HG03103 (cell line): ENCODE measurements around the gene IL4R.

ENCODE experiments used
- ATAC-seq: cut with Tn5 transposase; IDR thresholded peaks from one replicate; pipeline ENCODE4 v1.9.1; 2021; ENCODE audit warnings: low read depth; ENCODE audit not compliant: unreplicated experiment

IL4R gene

DNA sequence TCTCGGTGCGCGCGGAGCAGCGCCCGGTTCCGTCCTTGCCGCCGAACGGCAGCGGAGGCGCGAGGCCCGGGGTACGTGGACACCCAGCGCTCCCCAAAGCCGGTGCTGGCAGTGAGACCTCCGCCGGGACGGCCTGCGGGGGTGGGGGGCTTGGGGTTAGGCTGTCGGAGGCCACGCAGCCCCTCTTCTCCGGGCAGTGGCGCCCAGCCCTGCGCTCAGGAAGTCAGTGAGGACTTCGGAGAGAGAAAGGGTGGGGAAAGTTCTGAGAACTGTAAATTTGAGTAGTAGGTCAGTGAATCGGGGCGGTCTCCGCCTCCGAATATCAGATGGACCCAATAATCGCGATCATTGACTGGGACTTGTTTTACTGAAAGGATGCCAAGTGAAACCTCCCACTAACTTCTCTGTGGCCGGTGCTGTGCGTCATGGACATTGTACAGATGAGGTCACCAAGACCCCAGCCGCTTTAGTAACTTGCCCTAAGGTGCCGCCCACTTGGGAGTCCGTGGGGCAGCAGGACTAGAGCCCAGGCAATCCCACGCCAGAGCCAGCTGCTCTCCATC lies 468 bp downstream of the IL4R start:
- no peak for ATAC-seq

DNA sequence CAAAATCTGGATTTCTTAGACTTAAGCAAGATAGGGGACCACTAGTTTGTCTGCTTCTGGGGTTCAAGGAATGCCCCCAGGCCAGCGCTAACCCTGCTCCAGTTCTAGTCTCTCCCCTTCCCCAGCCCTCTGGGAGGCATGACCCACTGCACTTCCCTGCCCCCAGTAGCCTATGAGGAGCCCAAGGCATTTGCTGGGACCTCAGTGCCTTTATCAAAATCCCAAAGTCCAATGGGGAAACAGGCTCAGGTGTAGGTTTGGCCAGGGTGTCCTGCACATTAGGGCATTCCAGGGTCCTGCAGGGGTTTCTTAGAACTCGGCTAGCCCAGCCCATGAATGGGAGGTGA lies 1.2 kb downstream of the IL4R start:
- no peak for ATAC-seq

DNA sequence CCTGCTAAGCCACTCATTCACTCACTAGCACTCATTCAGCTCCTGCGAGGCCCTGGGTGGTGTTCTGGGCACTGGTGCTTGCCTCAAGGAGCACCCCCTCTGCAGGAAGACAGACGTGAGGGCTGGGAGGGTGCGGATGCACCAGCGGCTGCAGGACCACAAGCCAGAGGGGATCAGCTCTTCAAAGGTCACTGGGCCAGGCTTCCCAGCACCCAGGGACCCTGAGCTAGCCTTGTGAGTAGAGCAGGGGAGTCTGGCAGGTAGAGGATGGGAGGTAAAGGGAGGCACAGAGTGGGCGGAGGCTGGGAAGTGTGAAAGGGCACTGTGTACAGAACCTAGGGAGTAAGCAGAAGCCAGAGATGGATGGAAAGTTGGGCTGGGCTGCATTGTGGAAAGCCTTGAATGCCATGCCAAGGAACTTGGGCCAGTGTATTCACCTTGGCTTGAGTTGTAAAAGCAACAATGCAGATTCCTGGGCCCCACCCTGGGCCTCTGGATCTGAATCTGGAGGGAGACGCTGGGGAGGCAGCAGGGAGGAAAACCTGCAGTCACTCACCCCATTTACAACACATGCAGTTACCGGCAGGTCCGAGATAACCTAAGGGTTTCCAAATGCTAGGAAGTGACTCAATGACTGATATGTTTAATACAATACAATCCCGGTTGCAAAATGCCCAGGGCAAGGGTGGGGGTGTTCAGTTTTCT lies 1.7 kb downstream of the IL4R start:
- ATAC-seq: no peak

DNA sequence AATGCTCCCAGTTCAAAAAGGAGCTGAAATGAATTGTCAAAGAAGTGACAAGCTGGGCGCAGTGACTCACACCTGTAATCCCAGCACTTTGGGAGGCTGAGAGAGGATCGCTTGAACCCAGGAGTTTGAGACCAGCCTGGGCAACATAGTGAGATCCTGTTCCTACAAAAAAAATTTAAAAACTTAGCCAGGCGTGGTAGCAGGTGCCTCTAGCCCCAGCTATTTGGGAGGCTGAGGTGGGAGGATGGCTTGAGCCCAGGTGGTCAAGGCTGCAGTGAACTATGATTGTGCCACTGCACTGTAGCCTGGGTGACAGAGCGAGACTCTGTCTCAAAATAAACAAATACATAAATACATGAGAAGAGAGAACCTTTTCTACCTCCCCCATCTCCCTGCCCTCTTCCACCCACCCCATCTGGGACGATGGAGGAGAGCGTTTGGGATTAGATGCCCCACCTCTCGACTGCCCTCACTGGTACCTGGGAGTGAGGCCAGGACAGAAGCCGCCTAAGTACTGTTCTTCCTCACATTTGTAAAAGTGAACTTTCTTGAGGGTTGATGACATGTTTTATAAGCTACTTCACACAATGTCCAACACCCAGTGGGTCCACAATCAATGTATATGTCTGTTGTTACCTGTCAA lies 2.4 kb downstream of the IL4R start:
- ATAC-seq: no peak

DNA sequence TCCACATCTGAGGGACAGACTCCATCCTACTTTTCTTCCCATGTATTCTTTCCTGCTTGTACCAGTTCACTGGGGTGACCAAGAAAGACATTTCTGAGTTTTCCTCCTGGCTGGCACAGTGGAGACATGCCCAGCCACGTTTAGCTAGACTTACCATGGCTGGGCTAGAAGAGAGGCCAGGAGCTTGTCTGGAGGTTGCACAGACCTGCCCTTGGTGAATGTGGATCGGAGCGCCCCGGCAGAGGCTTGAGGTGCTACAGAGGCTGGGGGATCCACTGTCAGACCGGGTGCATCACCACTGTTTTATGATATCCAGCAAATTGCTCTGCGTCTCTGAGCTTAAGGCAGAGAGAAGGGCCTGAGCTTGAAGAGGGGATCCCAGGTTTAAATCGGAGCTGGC lies 3.5 kb downstream of the IL4R start:
- ATAC-seq: no peak

DNA sequence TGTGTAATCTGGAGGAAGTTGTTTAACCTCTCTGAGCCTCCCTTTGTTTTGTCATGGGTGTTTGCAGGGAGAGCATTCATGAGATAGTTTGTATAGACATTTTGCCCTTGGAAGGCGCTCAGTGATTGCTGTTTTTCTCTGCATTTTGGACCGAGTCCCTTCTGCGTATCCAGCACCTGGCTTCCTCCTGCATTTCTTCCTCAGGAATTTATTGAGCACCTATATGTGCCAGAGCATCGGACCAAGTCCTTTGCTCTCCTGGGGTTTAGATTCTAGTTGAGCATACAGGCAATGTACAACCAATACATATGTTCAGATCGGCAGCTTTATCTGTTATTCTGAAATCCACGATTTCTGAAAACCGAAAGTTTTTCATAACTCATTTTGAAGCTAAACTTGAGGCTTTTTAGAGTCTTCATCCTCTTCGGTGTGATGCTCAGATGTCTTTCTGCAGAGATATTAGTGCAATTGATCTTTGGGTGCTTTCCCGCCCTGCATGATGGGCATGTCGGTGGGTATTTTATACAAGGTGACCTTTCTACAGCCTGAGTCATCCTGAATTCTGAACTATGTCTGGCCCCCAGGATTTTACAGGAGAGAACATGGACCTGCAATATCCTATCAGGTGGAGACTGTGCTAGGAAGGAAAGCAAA lies 4.1 kb downstream of the IL4R start:
- ATAC-seq: no peak

DNA sequence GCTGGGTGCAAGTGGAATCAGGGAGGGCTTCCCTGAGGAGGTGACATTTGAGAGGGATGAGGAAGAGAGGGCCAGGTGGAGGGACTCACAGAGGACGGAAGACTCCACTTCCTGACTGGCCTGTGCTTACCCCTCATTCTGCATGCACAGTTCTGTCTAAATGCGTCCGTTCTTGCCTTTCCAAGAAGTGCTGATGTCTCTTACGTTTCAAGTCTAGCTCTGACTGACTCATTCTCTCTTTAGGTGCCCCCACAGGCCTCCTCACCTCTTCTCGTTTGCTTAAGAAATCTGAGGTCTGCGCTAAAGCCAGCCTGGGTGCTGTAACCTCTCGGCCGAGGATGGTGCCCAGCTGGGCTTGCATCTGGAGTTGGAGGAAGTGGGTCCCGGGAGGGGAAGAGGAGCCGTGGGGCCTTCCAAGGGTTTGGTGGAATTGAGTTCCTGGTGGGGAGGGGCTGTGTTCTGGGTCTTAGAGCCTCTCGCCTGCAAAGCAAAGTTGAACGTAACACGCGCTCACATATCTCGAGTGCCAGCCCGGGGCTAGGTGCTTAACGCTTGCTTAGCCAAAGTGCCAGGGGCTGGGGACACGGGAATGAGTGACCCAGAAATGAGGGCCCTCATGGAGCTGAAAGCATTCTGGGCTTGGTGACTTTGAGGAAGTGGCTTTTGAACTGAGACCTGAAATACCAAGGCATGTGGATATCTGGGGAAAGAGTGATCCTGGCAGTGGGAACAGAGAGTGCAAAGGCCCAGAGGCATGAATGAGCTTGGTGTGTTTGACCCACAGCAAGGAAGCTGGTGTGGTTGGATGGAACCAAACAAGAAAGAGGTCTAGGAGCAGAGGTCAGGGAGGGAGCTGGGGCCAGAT lies 4.8 kb downstream of the IL4R start:
- ATAC-seq: no peak

DNA sequence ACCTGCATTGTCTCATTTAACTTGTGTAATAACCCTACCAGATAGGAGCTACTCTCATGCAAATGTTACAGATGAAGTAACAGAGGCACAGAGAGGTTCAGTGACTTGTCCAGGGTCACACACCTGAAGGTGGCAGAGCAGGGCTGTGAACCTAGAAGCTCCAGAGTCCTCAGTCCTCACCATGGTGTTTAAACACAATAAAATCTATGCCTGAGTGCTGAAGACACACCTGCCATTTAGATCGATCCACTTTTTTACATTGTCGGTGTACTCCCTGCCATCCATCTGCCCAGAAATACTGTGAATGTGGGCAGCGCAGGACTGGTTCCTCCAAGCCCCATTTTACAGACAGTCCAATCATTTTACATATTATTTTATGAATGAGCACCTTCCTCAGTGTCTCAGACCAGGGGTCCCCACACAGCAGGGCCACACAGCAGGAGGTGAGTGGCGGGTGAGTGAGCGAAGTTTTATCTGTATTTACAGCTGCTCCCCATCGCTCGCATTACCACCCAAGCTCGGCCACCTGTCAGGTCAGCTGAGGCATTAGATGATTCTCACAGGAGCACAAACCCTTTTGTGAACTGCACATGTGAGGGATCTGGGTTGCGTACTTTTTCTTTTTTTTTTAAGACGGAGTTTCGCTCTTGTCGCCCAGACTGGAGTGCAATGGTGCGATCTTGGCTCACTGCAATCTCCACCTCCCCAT lies 5.6 kb downstream of the IL4R start:
- ATAC-seq: no peak

DNA sequence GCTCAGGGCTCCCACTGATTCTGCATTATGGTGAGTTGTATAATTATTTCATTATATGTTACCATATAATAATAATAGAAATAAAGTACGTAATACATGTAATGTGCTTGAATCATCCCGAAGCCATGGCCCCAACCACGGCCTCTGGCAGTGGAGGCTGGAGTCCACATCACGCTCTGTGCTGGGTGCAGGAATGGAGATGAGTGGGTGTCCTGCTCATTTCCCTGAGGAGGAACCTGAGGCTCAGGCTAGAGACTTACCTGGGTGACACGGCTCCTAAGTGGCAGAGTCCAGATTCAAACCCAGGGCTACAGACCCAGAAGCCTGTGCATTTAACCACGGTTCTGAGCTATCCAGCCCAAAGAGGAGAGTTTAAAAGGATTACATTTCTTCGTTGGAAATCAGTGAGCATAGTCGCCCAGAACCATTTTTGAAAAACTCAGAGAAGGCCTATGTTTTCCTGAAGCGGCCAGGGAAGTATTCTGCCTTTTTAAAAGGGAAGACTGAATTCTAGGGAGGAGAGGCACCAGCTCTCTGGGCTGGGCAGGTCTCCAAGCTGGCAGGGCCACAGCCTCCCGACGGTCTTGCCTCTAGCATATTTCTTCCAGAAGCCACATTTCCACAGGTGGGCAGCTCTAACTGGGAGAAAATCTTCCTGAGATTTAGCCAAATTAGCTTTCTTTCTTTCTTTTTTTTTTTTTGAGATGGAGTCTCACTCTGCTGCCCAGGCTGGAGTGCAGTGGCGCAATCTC lies 6.7 kb downstream of the IL4R start:
- ATAC-seq: no peak

DNA sequence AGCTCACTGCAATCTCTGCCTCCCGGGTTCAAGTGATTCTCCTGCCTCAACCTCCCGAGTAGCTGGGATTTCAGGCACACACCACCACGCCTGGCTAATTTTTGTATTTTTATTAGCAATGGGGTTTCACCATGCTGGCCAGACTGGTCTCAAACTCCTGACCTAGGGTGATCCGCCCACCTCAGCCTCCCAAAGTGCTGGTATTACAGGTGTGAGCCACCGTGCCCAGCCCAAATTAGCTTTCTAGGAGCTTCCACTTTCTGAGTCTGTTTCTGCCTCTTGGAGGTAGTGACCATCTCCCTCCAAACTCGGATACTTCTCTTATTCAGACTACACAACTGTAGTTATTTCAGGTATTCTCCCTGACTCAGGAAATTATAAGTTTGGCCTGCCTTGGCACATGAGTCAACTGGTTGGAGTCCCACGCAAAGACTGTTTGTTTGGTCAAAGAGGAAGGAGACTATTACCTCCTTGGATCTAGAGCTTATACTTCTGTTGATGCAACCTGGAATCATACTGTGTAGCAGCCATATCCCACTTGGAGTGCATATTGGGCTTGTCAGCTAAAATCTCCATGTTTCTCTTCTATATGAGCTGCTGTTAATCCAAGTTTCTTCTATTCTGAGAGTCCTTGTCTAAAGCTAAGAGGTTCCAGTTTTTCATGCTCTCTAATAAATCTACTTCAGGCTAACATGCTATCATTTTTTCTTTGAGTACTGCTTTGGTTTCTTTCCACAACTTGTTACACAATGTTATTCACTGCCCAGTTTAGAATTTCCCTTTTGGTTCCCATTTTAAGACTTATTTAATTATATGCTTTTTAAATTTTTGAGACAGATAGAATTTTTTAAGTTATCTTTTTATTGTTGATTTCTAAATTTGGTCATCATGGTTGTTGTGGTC lies 7.5 kb downstream of the IL4R start:
- no peak for ATAC-seq

DNA sequence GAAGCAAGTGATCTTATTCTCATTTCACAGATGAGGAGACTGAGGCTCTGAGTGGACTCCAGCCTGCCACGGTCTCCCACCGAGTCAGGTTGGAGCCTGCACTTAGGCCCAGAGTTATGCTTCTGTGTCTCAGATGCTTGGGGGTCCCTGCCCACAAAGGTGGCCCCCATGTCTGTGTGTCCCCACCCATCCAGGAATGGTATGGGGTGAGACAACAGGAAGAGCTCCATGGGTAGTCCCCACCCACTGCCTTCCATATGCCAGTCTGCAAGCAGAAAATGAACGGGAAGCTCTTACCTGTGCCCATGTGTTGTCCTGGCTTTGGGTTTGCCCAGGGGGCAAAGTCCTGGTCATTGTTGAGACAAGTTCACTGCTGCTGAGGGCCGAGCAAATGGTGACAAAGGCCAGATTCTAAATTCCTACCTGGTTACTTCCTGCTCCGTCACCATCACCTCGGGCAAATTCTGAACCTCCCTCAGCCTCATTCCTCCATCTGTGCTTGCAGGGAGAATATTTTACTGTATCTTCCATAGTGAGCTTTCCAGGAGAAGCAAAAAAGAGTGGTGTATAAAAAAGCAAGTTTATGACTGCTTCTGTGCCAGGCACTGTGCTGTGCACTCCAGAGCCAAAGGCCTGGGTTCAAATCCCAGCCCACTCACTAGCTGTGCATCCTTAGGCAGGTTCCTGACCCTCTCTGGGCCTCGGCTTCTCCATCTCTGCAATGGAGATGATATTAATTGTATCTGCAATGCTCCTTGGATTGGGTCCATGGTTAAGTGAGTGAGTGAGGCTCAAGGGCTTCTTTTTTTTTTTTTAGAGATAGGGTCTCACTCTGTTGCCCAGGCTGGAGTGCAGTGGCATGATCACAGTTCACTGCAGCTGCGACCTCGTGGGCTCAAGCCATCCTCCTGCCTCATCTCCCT lies 9.3 kb downstream of the IL4R start:
- no peak for ATAC-seq

DNA sequence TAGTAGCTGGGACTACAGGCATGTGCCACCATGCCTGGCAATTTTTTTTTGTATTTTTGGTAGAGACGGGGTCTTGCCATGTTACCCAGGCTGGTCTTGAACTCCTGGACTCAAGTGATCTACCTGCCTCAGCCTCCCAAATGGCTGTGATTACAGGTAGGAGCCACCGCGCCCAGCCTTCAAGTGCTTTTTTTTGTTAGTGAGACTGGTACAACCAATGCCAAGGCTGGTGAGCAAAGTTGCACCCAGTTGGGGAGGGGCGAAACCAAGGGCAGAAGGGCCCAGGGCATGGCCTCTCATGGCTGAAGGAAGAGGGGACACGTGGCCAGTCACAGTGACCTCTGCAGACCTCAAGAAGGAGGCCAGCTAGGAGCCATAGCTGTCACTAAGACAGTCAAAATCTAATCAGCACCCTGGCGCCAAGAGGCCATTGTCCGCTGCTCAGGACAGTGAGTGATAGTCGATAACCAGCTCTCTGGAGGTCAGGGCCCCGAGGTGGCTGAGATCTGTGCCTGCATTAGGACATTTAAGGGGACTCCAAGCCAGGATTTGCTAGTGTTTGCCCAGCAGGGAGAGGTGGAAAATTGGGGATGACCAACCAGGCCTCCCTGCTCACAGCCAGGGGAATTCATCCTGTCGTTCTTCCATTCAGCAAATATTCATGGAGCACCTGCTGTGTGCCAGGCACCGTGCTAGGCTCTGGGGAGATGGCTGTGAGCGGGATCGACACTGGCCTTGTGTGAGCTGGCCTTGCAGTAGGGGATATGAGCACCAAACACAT lies 10.2 kb downstream of the IL4R start:
- no peak for ATAC-seq

DNA sequence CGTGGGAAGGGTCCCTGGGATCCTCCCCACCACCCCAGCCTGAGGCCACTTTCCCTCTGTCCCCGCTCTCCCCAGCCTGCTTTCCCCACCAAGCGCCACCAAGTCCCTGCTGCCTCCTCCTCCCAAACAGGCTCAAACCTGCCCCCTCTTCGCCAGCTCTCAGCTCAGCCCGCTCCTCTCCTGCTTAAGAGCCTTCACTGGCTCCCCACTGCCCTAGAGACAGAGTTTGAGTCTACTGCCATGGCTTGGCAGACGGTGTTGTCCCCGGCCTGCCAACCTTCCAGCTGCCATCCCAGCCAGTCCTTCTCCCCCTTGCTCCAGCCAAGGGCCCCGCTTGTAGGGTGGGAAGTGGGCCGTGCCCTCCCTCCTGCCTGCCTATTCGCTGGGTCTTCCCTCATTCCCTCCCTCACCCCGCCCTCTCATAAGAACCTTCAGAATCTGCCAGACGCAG lies 11.1 kb downstream of the IL4R start:
- ATAC-seq: no peak

DNA sequence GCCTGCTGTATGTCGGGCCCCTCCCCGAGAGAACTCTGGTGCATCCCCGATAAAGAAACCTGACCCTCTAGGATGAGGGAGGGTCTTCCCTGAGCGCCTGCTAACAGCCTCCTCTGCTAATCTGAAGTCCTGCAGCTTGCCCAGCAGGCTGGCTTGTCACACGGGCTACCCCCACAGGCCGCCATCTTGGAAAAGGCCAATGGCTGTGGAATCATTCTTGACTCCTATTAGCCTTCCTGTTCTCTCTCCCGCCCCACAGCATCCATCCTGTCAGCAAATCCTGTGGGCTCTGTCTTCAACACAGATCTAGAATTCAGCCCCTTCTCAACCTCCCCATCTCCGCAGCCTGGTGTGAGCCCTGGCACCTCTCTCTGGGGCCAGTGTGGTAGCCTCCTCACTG lies 12.0 kb downstream of the IL4R start:
- no peak for ATAC-seq

DNA sequence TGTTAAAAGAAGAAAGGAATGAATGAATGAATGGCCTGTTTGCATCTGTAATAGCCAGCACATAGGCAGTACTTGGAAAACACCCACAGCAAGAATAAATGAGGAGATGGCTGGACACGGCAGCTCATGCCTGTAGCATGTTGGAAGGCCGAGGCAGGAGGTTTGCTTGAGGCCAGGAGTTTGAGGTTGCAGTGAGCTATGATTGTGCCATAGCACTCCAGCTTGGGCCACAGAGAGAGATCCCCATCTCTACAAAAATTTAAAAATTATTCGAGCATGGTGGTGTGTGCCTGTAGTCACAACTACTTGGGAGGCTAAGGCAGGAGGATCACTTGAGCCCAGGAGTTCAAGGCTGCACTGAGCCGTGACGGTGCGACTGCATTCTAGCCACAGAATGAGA lies 12.5 kb downstream of the IL4R start:
- ATAC-seq: no peak

DNA sequence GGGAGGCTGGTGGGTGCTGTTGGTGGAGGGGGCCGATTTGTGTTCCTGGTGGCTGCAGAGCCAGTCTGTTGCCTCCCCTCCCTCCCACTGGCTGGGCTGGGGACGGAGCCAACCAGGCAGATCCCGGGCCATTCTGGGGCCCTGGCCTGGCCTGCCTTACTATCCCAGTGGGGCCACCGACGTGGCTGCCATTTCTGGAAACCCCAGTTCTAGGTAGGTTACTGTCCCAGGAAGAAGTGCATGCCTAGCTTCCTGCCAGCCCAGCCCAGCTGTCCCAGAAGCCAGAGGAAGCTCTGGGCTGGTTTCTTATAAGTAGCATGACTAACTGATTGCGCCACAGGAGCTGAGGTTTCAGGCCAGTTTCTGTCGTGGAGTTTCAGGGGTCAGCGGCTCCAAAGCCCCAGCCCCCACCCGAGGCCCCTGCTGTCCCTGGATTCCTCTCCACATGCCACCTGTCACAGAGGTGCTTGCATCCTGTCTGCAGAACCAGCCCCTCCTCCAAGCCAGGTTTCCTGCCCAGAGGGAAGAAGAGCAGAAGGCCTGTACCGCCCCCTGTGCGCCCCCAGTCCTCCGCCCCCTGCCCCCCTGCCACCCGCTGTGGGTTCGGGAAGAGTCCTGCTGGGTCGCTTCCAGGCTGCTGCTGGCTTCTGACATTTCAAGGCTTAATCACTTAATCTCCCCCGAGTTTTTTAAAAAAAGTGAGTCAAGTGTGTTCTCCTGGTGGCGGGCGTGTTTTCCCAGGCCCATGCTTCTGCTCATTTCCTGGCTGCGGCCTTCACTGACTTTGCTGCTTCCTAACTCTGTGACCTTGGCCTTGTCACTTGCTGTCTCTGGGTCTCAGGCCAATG lies 13.2 kb downstream of the IL4R start:
- ATAC-seq: no peak
